ENCODE data around the gene PRKCD. TPM values are rescaled to one million over a fixed set of nuclear protein-coding genes. Genes with fewer than 3 reads are reported as not detected.

PRKCD gene
- total RNA-seq, 1 experiment from 2014 or later, result 19.2 TPM

DNA sequence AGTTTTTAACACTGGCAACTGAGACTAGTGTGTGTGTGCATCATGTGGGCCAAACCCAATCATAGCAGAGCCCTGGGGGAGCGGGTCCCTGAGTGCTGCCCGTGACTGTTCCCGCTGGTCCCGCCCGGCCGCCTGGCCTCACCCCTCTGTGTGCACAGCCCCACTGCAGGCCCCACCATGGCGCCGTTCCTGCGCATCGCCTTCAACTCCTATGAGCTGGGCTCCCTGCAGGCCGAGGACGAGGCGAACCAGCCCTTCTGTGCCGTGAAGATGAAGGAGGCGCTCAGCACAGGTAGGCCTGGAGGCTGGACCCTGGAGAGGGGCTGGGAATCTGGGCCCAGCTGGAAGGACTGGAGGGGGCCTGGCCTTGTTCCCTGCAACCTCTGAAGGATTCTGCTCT lies 17.2 kb downstream of the PRKCD start:
- no peak for ATAC-seq
- ChIA-PET CTCF (interaction anchor here (0.6 kb wide), 1 partner anchor 31 kb away, joined by 3 read pairs; no protein-coding TSS in a partner anchor), POLR2A (no interaction called here)
- Mint-ChIP-seq H3K27me3 (ENCODE audit: low read depth) (no peaks in the 10 kb centered on the region), H3K4me3 (no peak overlapping the region), H3K9me3 (no peaks in the 10 kb centered on the region), H3K4me1 (peaks cover 6% of the 10 kb centered on the region), H3K27ac (no peak overlapping the region; the same call in 1 of the 2 replicates), H3K36me3 (no peaks in the 10 kb centered on the region)
- TF ChIP-seq OVOL2 (CRISPR knock-in tag; IDR thresholded peaks at IDR 0.05; ENCODE audit: borderline replicate concordance) (no peak), ZNF263 (CRISPR knock-in tag; IDR thresholded peaks at IDR 0.05; ENCODE audit: low read depth) (no peak), FOXK1 (CRISPR knock-in tag; IDR thresholded peaks at IDR 0.05) (no peak), HMGA2 (CRISPR knock-in tag; IDR thresholded peaks at IDR 0.05) (no peak), NR1H2 (CRISPR knock-in tag; IDR thresholded peaks at IDR 0.05) (no peak), ZNF423 (CRISPR knock-in tag; IDR thresholded peaks at IDR 0.05) (no peak), KAT7 (CRISPR knock-in tag; IDR thresholded peaks at IDR 0.05; ENCODE audit: borderline replicate concordance) (no peak), ZNF317 (CRISPR knock-in tag; IDR thresholded peaks at IDR 0.05; ENCODE audit: borderline replicate concordance, low read depth) (no peak)
- TF ChIP-seq, protein P1, sequence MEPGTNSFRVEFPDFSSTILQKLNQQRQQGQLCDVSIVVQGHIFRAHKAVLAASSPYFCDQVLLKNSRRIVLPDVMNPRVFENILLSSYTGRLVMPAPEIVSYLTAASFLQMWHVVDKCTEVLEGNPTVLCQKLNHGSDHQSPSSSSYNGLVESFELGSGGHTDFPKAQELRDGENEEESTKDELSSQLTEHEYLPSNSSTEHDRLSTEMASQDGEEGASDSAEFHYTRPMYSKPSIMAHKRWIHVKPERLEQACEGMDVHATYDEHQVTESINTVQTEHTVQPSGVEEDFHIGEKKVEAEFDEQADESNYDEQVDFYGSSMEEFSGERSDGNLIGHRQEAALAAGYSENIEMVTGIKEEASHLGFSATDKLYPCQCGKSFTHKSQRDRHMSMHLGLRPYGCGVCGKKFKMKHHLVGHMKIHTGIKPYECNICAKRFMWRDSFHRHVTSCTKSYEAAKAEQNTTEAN (CRISPR knock-in tag; IDR thresholded peaks at IDR 0.05), result no peak
- TF ChIP-seq, protein P2, sequence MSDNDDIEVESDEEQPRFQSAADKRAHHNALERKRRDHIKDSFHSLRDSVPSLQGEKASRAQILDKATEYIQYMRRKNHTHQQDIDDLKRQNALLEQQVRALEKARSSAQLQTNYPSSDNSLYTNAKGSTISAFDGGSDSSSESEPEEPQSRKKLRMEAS (CRISPR knock-in tag; IDR thresholded peaks at IDR 0.05), result no peak
- TF ChIP-seq, protein P3, sequence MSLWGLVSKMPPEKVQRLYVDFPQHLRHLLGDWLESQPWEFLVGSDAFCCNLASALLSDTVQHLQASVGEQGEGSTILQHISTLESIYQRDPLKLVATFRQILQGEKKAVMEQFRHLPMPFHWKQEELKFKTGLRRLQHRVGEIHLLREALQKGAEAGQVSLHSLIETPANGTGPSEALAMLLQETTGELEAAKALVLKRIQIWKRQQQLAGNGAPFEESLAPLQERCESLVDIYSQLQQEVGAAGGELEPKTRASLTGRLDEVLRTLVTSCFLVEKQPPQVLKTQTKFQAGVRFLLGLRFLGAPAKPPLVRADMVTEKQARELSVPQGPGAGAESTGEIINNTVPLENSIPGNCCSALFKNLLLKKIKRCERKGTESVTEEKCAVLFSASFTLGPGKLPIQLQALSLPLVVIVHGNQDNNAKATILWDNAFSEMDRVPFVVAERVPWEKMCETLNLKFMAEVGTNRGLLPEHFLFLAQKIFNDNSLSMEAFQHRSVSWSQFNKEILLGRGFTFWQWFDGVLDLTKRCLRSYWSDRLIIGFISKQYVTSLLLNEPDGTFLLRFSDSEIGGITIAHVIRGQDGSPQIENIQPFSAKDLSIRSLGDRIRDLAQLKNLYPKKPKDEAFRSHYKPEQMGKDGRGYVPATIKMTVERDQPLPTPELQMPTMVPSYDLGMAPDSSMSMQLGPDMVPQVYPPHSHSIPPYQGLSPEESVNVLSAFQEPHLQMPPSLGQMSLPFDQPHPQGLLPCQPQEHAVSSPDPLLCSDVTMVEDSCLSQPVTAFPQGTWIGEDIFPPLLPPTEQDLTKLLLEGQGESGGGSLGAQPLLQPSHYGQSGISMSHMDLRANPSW (CRISPR knock-in tag; conservative IDR thresholded peaks at IDR 0.05; ENCODE audit: low read depth), result no peak
- TF ChIP-seq, protein P4, sequence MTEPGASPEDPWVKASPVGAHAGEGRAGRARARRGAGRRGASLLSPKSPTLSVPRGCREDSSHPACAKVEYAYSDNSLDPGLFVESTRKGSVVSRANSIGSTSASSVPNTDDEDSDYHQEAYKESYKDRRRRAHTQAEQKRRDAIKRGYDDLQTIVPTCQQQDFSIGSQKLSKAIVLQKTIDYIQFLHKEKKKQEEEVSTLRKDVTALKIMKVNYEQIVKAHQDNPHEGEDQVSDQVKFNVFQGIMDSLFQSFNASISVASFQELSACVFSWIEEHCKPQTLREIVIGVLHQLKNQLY (CRISPR knock-in tag; IDR thresholded peaks at IDR 0.05), result no peak
- TF ChIP-seq, protein P5, sequence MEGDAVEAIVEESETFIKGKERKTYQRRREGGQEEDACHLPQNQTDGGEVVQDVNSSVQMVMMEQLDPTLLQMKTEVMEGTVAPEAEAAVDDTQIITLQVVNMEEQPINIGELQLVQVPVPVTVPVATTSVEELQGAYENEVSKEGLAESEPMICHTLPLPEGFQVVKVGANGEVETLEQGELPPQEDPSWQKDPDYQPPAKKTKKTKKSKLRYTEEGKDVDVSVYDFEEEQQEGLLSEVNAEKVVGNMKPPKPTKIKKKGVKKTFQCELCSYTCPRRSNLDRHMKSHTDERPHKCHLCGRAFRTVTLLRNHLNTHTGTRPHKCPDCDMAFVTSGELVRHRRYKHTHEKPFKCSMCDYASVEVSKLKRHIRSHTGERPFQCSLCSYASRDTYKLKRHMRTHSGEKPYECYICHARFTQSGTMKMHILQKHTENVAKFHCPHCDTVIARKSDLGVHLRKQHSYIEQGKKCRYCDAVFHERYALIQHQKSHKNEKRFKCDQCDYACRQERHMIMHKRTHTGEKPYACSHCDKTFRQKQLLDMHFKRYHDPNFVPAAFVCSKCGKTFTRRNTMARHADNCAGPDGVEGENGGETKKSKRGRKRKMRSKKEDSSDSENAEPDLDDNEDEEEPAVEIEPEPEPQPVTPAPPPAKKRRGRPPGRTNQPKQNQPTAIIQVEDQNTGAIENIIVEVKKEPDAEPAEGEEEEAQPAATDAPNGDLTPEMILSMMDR (IDR thresholded peaks at IDR 0.05), result no peak
- TF ChIP-seq, protein P6, sequence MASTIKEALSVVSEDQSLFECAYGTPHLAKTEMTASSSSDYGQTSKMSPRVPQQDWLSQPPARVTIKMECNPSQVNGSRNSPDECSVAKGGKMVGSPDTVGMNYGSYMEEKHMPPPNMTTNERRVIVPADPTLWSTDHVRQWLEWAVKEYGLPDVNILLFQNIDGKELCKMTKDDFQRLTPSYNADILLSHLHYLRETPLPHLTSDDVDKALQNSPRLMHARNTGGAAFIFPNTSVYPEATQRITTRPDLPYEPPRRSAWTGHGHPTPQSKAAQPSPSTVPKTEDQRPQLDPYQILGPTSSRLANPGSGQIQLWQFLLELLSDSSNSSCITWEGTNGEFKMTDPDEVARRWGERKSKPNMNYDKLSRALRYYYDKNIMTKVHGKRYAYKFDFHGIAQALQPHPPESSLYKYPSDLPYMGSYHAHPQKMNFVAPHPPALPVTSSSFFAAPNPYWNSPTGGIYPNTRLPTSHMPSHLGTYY (CRISPR knock-in tag; IDR thresholded peaks at IDR 0.05), result no peak
- TF ChIP-seq, protein P7, sequence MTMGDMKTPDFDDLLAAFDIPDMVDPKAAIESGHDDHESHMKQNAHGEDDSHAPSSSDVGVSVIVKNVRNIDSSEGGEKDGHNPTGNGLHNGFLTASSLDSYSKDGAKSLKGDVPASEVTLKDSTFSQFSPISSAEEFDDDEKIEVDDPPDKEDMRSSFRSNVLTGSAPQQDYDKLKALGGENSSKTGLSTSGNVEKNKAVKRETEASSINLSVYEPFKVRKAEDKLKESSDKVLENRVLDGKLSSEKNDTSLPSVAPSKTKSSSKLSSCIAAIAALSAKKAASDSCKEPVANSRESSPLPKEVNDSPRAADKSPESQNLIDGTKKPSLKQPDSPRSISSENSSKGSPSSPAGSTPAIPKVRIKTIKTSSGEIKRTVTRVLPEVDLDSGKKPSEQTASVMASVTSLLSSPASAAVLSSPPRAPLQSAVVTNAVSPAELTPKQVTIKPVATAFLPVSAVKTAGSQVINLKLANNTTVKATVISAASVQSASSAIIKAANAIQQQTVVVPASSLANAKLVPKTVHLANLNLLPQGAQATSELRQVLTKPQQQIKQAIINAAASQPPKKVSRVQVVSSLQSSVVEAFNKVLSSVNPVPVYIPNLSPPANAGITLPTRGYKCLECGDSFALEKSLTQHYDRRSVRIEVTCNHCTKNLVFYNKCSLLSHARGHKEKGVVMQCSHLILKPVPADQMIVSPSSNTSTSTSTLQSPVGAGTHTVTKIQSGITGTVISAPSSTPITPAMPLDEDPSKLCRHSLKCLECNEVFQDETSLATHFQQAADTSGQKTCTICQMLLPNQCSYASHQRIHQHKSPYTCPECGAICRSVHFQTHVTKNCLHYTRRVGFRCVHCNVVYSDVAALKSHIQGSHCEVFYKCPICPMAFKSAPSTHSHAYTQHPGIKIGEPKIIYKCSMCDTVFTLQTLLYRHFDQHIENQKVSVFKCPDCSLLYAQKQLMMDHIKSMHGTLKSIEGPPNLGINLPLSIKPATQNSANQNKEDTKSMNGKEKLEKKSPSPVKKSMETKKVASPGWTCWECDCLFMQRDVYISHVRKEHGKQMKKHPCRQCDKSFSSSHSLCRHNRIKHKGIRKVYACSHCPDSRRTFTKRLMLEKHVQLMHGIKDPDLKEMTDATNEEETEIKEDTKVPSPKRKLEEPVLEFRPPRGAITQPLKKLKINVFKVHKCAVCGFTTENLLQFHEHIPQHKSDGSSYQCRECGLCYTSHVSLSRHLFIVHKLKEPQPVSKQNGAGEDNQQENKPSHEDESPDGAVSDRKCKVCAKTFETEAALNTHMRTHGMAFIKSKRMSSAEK (CRISPR knock-in tag; IDR thresholded peaks at IDR 0.05; ENCODE audit: borderline replicate concordance), result no peak
- DNase-seq (ENCODE audit: low spot score), result no peak
